Upper lobe of right lung (tissue), 1 donor: Measurements from ENCODE around the gene OXER1. TPM values are rescaled to one million over a fixed set of nuclear protein-coding genes. Genes with fewer than 3 reads are reported as not detected.

Experiments
- ATAC-seq: fragments of 200-7000 bp; cut with Tn5 transposase; one replicate; pipeline ENCODE4 v1.9.1; 2020; ENCODE audit warnings: mild to moderate bottlenecking, moderate library complexity
- DNase-seq: peaks from one replicate; pipeline ENCODE4 v3.0.0-alpha.2; 2020
- H3K27ac ChIP-seq: fragments of 200-600 bp; one replicate; pipeline ENCODE4 v1.8.0; 2022
- H3K27me3 ChIP-seq: fragments of 200-600 bp; one replicate; pipeline ENCODE4 v1.8.0; 2022; ENCODE audit warnings: mild to moderate bottlenecking
- H3K36me3 ChIP-seq: fragments of 200-600 bp; one replicate; pipeline ENCODE4 v1.8.0; 2022
- H3K4me1 ChIP-seq: fragments of 200-600 bp; one replicate; pipeline ENCODE4 v1.8.0; 2022
- H3K4me3 ChIP-seq: fragments of 200-600 bp; one replicate; pipeline ENCODE4 v1.8.0; 2022; ENCODE audit warnings: mild to moderate bottlenecking
- H3K9me3 ChIP-seq: fragments of 200-600 bp; one replicate; pipeline ENCODE4 v1.8.0; 2022
- CTCF ChIP-seq: fragments of 200-600 bp; IDR thresholded peaks from one replicate; pipeline ENCODE4 v1.8.0; 2022; ENCODE audit warnings: antibody characterized with exemption
- intact Hi-C: fragments of 100-400 bp; cut with DNase I; formaldehyde crosslinking; loops from one replicate; pipeline ENCODE4 v1.11.0; 2022
- total RNA-seq: library from RNA; stranded (reverse); fragmentation: NEBNext Ultra II Directional; extraction: Animal tissue kit (Norgen Biotek cat#: 25700); gene quantifications from one replicate; pipeline ENCODE4 v1.2.1, GENCODE V29; 2021
- donor health status: DM: no; HTN: yes; CAD: no; lungs with severe emphysema.

Gene OXER1
- total RNA-seq, 1 donor from 2014 or later = 1.1 TPM

- H3K9me3 ChIP-seq = no peaks in the 10 kb centered on the region
- no peak for ATAC-seq
- TF ChIP-seq CTCF = no peak
- intact Hi-C loops = no loop called here
- H3K4me1 ChIP-seq = no peaks in the 10 kb centered on the region
- DNase-seq = no peak
- H3K27ac ChIP-seq = no peak overlapping the region
- H3K36me3 ChIP-seq = no peaks in the 10 kb centered on the region
- no peaks in the 10 kb centered on the region for H3K27me3 ChIP-seq
- no peak overlapping the region for H3K4me3 ChIP-seq
Measured at GRCh38 chr2:42761554-42761953, 2.4 kb downstream of the OXER1 start.

GRCh38 chr2:42758751-42759150 is 5.2 kb downstream of the OXER1 start:
- ATAC-seq = no peak

GRCh38 chr2:42757981-42758740 is 5.8 kb downstream of the OXER1 start:
- Histone ChIP-seq H3K27me3 (no peaks in the 10 kb centered on the region), H3K27ac (no peak overlapping the region), H3K4me1 (peaks cover 3% of the 10 kb centered on the region), H3K4me3 (no peak overlapping the region), H3K36me3 (no peaks in the 10 kb centered on the region), H3K9me3 (no peaks in the 10 kb centered on the region)
- no peak for TF ChIP-seq CTCF
- DNase-seq (no peak), ATAC-seq (no peak)
- intact Hi-C loops = no loop called here

More at GRCh38 chr2:42758751-42759150, 5.2 kb downstream of the OXER1 start:
- no peak overlapping the region for H3K27ac ChIP-seq
- no peaks in the 10 kb centered on the region for H3K9me3 ChIP-seq
- no peaks in the 10 kb centered on the region for H3K36me3 ChIP-seq
- H3K4me1 ChIP-seq = peaks cover under 1% of the 10 kb centered on the region
- no peaks in the 10 kb centered on the region for H3K27me3 ChIP-seq
- no peak overlapping the region for H3K4me3 ChIP-seq
- intact Hi-C loops = no loop called here
- TF ChIP-seq CTCF = no peak
- no peak for DNase-seq

GRCh38 chr2:42756966-42757513 is 6.9 kb downstream of the OXER1 start:
- ATAC-seq (no peak), DNase-seq (no peak)
- H3K9me3 ChIP-seq = no peaks in the 10 kb centered on the region
- no peaks in the 10 kb centered on the region for H3K36me3 ChIP-seq
- TF ChIP-seq CTCF = no peak
- H3K27ac ChIP-seq = no peak overlapping the region
- H3K27me3 ChIP-seq = no peaks in the 10 kb centered on the region
- H3K4me3 ChIP-seq = no peak overlapping the region
- H3K4me1 ChIP-seq = peaks cover 5% of the 10 kb centered on the region
- intact Hi-C loops = no loop called here

GRCh38 chr2:42756150-42756775 is 7.7 kb downstream of the OXER1 start:
- H3K4me1 ChIP-seq = peaks cover 12% of the 10 kb centered on the region
- ATAC-seq (no peak), DNase-seq (no peak)
- no peak overlapping the region for H3K4me3 ChIP-seq
- no peaks in the 10 kb centered on the region for H3K9me3 ChIP-seq
- H3K27ac ChIP-seq = no peak overlapping the region
- no peak for TF ChIP-seq CTCF
- H3K36me3 ChIP-seq = no peaks in the 10 kb centered on the region
- intact Hi-C loops = no loop called here
- H3K27me3 ChIP-seq = no peaks in the 10 kb centered on the region
